Heart left ventricle (tissue), 13 donors: ENCODE data around the gene DIS3L2.

Source experiments
- POLR2A ChIP-seq, 2 donors: fragments of 450-650 bp; IDR thresholded peaks; one replicate each; pipeline ENCODE4 v1.6.1; 2017; ENCODE audit warnings: antibody characterized with exemption in 2 of 2, mild to moderate bottlenecking in 2 of 2, moderate library complexity in 2 of 2
- TF ChIP-seq, protein P1 (sequence below), 12 donors: fragments of 200-600 bp; sonication (generic) in 4 of 12; IDR thresholded peaks; one replicate each; pipeline versions ENCODE4 v1.5.0 to v1.8.0; 2018 to 2022; ENCODE audit warnings: antibody characterized with exemption in 12 of 12, mild to moderate bottlenecking in 5 of 12
- donor health status: ischemic (EF 13 %, LVEDD 7.1; RV severe dilation, severe dysfunction).
- donor health status: DM: no; HTN: yes; CAD: no.
- donor health status: DM: no; HTN: no; CAD: no.
- donor health status: ischemic (EF 25% LVEDD 6.9; RV normal size, moderate dysfunction).
- donor health status: ischemic (EF 25% LVEDD 5.7; RV mildly dilated, moderate dysfunction).
- donor health status: ischemic (EF 35%, LVEDD 5.7; RV mildly dilated, moderate dysfunction).
- donor health status: nonischemic (EF 11% LVEDD 7.7; RV severe dilation, severe dysfunction).
- donor health status: DM: yes; HTN: yes; CAD: no.
- donor health status: PGD.
- donor health status: ischemic (EF 29% LVEDD 5.4; RV normal size, mild dysfunction).
- donor health status: nonischemic (EF 23%, LVEDD 6.1; RV moderate dilation, normal function).

DNA sequence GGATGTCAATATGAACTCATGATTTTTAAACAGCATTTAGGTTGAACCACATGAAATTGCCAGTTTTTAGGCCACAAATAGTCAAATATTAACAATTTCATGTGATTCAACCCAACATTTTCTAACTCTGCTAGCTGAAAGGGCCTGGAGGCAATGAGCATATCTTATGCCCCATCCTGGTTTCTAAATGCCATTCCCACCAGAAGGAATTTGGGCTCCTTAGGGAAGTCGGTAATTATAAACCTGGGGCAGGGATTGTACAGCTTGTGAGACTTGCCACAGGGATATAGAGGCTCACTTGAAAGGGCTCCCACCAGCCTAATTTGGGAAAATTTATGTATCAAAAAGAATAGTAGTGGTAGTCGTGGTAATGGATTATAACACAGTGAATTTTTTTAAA is 238.7 kb downstream of the DIS3L2 start:
- TF ChIP-seq, protein P1, sequence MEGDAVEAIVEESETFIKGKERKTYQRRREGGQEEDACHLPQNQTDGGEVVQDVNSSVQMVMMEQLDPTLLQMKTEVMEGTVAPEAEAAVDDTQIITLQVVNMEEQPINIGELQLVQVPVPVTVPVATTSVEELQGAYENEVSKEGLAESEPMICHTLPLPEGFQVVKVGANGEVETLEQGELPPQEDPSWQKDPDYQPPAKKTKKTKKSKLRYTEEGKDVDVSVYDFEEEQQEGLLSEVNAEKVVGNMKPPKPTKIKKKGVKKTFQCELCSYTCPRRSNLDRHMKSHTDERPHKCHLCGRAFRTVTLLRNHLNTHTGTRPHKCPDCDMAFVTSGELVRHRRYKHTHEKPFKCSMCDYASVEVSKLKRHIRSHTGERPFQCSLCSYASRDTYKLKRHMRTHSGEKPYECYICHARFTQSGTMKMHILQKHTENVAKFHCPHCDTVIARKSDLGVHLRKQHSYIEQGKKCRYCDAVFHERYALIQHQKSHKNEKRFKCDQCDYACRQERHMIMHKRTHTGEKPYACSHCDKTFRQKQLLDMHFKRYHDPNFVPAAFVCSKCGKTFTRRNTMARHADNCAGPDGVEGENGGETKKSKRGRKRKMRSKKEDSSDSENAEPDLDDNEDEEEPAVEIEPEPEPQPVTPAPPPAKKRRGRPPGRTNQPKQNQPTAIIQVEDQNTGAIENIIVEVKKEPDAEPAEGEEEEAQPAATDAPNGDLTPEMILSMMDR (IDR thresholded peaks at IDR 0.05) = no peak
- no peak for TF ChIP-seq POLR2A (IDR thresholded peaks at IDR 0.05)
